Sigmoid colon (tissue), 7 donors: ENCODE results near the gene BORCS8. TPM values are rescaled to one million over a fixed set of nuclear protein-coding genes. Genes with fewer than 3 reads are reported as not detected.

Experiments
- DNase-seq: peaks from one replicate; pipeline ENCODE4 v3.0.0-alpha.2; 2019
- H3K27ac ChIP-seq, 4 donors: fragments of 200-600 bp; sonication (generic); one replicate each; pipeline ENCODE4 v1.5.1; 2016 to 2019; ENCODE audit warnings: mild to moderate bottlenecking in 1 of 4
- H3K27me3 ChIP-seq, 3 donors: fragments of 200-600 bp; sonication (generic); one replicate each; pipeline ENCODE4 v1.5.1; 2019; ENCODE audit warnings: mild to moderate bottlenecking in 1 of 3
- H3K36me3 ChIP-seq, 4 donors: fragments of 200-600 bp; sonication (generic); one replicate each; pipeline ENCODE4 v1.5.1; 2016 to 2019
- H3K4me1 ChIP-seq, 4 donors: fragments of 200-600 bp; sonication (generic); one replicate each; pipeline ENCODE4 v1.5.1; 2017 to 2019
- H3K4me3 ChIP-seq, 4 donors: fragments of 200-600 bp; sonication (generic); one replicate each; pipeline ENCODE4 v1.5.1; 2017 to 2019; ENCODE audit warnings: mild to moderate bottlenecking in 2 of 4, moderate library complexity in 1 of 4
- H3K9me3 ChIP-seq, 4 donors: fragments of 200-600 bp in 3 of 4; sonication (generic) in 3 of 4; one replicate each; pipeline versions ENCODE4 v1.5.1 to v1.6.1; 2013 to 2019
- CTCF ChIP-seq, 4 experiments: fragments of 450-650 bp in 3 of 4; fragments of 200-600 bp in 1 of 4; IDR thresholded peaks; one replicate each; pipeline ENCODE4 v1.5.1; 2016 to 2019; ENCODE audit warnings: antibody characterized with exemption in 4 of 4, mild to moderate bottlenecking in 3 of 4, moderate library complexity in 2 of 4
- EP300 ChIP-seq, 4 donors: sonication (generic); formaldehyde crosslinking; IDR thresholded peaks; one replicate each; pipeline ENCODE4 v1.6.1; 2017; ENCODE audit warnings: antibody characterized with exemption in 4 of 4
- POLR2A ChIP-seq, 2 donors: fragments of 450-650 bp; IDR thresholded peaks; one replicate each; pipeline ENCODE4 v1.6.1; 2016; ENCODE audit warnings: antibody characterized with exemption in 2 of 2, mild to moderate bottlenecking in 2 of 2, moderate library complexity in 2 of 2
- POLR2AphosphoS5 ChIP-seq, 4 donors: sonication (generic); formaldehyde crosslinking; IDR thresholded peaks; one replicate each; pipeline ENCODE4 v1.6.1; 2017; ENCODE audit warnings: antibody characterized with exemption in 4 of 4
- WGBS, 2 donors: extraction: QIAGEN DNeasy Blood & Tissue Kit; methylation state at CpG; one replicate each; pipeline ENCODE4 v1.1.7; 2013; 5-methylcytosine and 5-hydroxymethylcytosine counted together
- intact Hi-C: fragments of 100-400 bp; cut with DNase I; formaldehyde crosslinking; loops from one replicate; pipeline ENCODE4 v1.15.1; 2023
- polyA plus RNA-seq, 3 donors: library from polyadenylated mRNA; stranded (reverse); fragments of 200-250 nt; gene quantifications; one replicate each; pipeline ENCODE4 v1.2.3, GENCODE V29; 2013
- total RNA-seq, 4 donors: library from RNA; depleted of rRNA; stranded (reverse); fragments of >200 nt; gene quantifications; one replicate each; pipeline ENCODE4 v1.1.0, GENCODE V29; 2016
- donor health status: healthy with polysubstance abuse.
- donor health status: Bipolar disorder and iron deficiency.
- donor health status: healthy.

Gene BORCS8
- total RNA-seq (10 to 100 TPM in 3 of 4 donors, 1 to 10 TPM in 1; 9.3 to 16.9 (median 11.9) TPM), polyA plus RNA-seq (10 to 100 TPM; 30.6 to 39.3 (median 37.8) TPM)

- H3K4me3 ChIP-seq = peak within 1 kb of the TSS; percentile 65 to 99 (median 84)
- 0% methylated on average over 53 of the region's 53 CpGs for WGBS, 2 donors
- H3K27ac ChIP-seq = peak within 1 kb of the TSS; percentile 97 to 100 (median 98)
- TF ChIP-seq POLR2A (IDR thresholded peaks at IDR 0.05) (peak; percentile 29 to 62), CTCF (IDR thresholded peaks at IDR 0.05) (no peak), POLR2AphosphoS5 (IDR thresholded peaks at IDR 0.05) (peak; percentile 33 to 76 (median 61))
- peak; percentile 100 for DNase-seq
- H3K36me3 ChIP-seq = peaks cover 5 to 13% (median 8%) of the 10 kb centered on the region in 4 donors
- no peaks in the 10 kb centered on the region for H3K27me3 ChIP-seq
- peaks cover 0 to 55% (median 47%) of the 10 kb centered on the region in 4 donors for H3K4me1 ChIP-seq
- H3K9me3 ChIP-seq = no peaks in the 10 kb centered on the region
- intact Hi-C loops = loop anchor here (1.0 to 10.0 kb wide), 6 partner anchors 11 to 510 kb away; partner anchors contain the start of genes CRTC1, MAU2, NDUFA13 and NR2C2AP
Observed at GRCh38 chr19:19192078-19192882, at the start of gene BORCS8, which contains the start of gene RFXANK. Gene BORCS8 (minus strand): TSS chr19:19192152. CDS start chr19:19192117, 35 bp downstream. Gene RFXANK (plus strand): TSS chr19:19192258. CDS start chr19:19193947, 1,689 bp downstream.

- peaks cover 0 to 22% (median 11%) of the 10 kb centered on the region in 3 donors for H3K27me3 ChIP-seq
- DNase-seq = no peak
- no peak overlapping the region for H3K27ac ChIP-seq
- H3K4me3 ChIP-seq = no peak overlapping the region
- WGBS, 2 donors = 79 to 80% methylated on average over 9 of the region's 9 CpGs
- intact Hi-C loops = no loop called here
- TF ChIP-seq CTCF (IDR thresholded peaks at IDR 0.05) (no peak), POLR2A (IDR thresholded peaks at IDR 0.05) (no peak), POLR2AphosphoS5 (IDR thresholded peaks at IDR 0.05) (no peak), EP300 (IDR thresholded peaks at IDR 0.05) (no peak)
- H3K4me1 ChIP-seq = no peaks in the 10 kb centered on the region
- peaks cover 0 to under 1% (median 0%) of the 10 kb centered on the region in 4 donors for H3K9me3 ChIP-seq
- no peaks in the 10 kb centered on the region for H3K36me3 ChIP-seq
Observed at GRCh38 chr19:19240476-19240875, 48.5 kb upstream of the BORCS8 start.

GRCh38 chr19:19239675-19240074, 47.7 kb upstream of the BORCS8 start:
- H3K27me3 ChIP-seq = peaks cover 0 to 22% (median 11%) of the 10 kb centered on the region in 3 donors
- no peak overlapping the region for H3K4me3 ChIP-seq
- TF ChIP-seq POLR2AphosphoS5 (IDR thresholded peaks at IDR 0.05) = no peak
- TF ChIP-seq POLR2A (IDR thresholded peaks at IDR 0.05) = no peak
- TF ChIP-seq EP300 (IDR thresholded peaks at IDR 0.05) = no peak
- no peak for TF ChIP-seq CTCF (IDR thresholded peaks at IDR 0.05)
- H3K27ac ChIP-seq = no peak overlapping the region
- peaks cover 4 to 7% (median 6%) of the 10 kb centered on the region in 4 donors for H3K9me3 ChIP-seq
- no peaks in the 10 kb centered on the region for H3K36me3 ChIP-seq
- no peaks in the 10 kb centered on the region for H3K4me1 ChIP-seq
- no peak for DNase-seq
- intact Hi-C loops = no loop called here

- WGBS, 2 donors = 82 to 86% methylated on average over 18 of the region's 18 CpGs
- intact Hi-C loops = no loop called here
- Histone ChIP-seq H3K9me3 (peaks cover 10 to 15% (median 12%) of the 10 kb centered on the region in 4 donors), H3K27ac (no peak overlapping the region), H3K4me3 (no peak overlapping the region), H3K36me3 (no peaks in the 10 kb centered on the region), H3K27me3 (peaks cover 0 to 22% (median 11%) of the 10 kb centered on the region in 3 donors), H3K4me1 (no peaks in the 10 kb centered on the region)
- TF ChIP-seq POLR2AphosphoS5 (IDR thresholded peaks at IDR 0.05) (no peak), EP300 (IDR thresholded peaks at IDR 0.05) (no peak), CTCF (IDR thresholded peaks at IDR 0.05) (no peak), POLR2A (IDR thresholded peaks at IDR 0.05) (no peak)
- no peak for DNase-seq
Observed at GRCh38 chr19:19238126-19238894, 46.4 kb upstream of the BORCS8 start.
